CD4-positive, alpha-beta T cell treated with Interleukin-2 at 100 ng/mL for 4 hours (primary cell): ENCODE results near the gene SLC46A1.
A peak's percentile ranks its signal among the peaks of the same experiment; 100 is the strongest.

Experiments used
- DNase-seq: peaks from one replicate; pipeline ENCODE4 v3.0.0-alpha.2; 2020; ENCODE audit warnings: low spot score

SLC46A1 gene

DNA sequence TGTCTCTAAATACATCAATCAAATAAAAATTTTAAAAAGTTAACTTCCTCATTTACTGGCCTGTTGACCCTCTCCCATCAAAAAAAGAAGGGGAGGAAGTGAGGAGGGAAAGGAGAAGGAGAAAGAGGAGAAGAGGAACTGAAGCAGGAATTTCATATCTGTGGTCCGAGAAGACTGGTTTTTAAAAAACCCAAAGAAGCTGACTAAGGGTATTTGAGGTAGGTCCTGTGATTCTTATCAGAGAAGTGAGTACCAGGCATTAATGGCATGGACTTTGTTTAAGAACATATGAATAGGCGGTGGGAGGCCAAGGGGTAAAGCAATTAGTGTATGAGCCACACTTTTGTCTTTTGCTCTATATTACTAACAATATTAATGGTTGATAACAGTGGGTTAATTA lies 2.0 kb downstream of the SLC46A1 start:
- DNase-seq, result no peak

DNA sequence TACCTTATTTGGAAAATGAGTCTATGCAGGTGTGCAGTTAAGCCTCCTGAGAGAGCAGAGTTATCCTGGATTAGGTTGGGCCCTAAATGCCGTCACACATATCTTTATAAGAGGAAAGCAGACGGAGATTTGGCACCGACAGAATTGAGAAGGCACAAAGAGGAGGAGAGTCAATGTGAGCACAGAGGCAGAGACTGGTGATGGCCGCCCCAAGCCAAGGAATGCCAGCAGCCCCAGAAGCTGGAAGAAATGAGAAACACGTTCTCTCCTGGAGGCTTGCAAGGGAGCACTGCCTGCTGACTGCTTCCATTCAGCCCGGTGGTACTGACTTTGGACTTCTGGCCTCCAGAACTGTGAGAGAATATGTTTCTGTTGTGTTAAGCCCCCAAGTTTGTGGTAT lies 3.2 kb downstream of the SLC46A1 start:
- DNase-seq, result no peak

DNA sequence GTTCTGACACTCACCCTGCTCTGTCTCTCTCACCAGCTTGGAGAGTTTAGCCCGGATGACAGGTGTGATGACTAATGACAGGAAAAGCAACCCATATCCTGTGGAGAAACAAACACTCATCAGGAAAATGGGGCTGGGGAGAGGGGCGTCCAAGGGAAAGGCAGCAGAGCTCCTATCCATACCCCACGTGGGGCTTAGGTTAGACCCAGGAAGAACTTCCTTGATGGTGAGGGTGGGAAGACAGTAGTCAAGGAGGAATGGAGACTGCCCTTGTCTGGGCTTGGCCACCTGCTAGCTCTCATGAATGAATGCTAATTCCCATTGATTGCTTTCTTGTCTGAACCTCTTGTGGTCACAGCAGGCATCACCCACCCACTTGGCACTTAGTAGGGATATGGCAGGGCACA lies 3.8 kb downstream of the SLC46A1 start:
- no peak for DNase-seq

- DNase-seq, result no peak
These were observed 6.2 kb downstream of the SLC46A1 start for GRCh38 chr17:28399808-28400207.

- no peak for DNase-seq
These were observed 7.6 kb downstream of the SLC46A1 start for GRCh38 chr17:28398280-28398981.

GRCh38 chr17:28397687-28398279 lies 8.2 kb downstream of the SLC46A1 start:
- DNase-seq, result no peak

GRCh38 chr17:28397275-28397674 lies 8.7 kb downstream of the SLC46A1 start:
- DNase-seq, result no peak

GRCh38 chr17:28396635-28397239 lies 9.3 kb downstream of the SLC46A1 start:
- DNase-seq, result no peak

DNA sequence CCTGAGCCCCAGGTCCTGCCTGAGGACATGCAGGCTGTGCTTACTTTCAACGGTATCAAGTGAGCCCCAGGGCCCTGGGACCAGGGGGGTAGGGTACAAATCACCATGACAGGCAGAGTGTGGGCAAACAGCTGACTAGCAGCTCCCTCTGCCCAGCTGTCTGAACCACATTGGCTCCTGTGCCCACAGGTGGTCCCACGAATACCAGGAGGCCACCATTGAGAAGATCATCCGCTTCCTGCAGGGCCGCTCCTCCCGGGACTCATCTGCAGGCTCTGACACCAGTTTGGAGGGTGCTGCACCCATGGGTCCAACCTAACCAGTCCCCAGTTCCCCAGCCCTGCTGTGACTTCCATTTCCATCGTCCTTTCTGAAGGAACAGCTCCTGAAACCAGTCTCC lies 10.0 kb downstream of the SLC46A1 start:
- DNase-seq, result no peak

DNA sequence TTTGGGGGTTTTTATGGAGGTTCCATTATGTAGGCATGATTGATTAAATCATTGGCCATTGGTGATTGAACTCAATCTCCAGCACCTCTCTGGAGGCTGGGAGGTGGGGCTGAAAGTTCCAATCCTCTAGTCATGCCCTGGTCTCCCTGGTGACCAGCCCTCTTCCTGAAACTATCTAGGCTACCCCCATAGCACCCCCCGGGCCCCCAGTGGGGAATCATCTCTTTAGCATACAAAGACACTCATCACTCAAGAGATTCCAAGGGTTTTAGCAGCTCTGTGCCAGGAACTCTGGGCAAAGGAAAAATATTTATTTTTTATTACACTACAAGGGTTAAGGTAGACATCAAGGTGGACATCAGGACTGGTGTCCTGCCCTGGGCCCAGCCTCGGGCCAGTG lies 10.6 kb downstream of the SLC46A1 start:
- DNase-seq, result no peak

GRCh38 chr17:28394337-28395116 lies 11.5 kb downstream of the SLC46A1 start:
- no peak for DNase-seq

GRCh38 chr17:28392491-28392890 lies 13.5 kb downstream of the SLC46A1 start:
- DNase-seq, result no peak

GRCh38 chr17:28391401-28391800 lies 14.6 kb downstream of the SLC46A1 start:
- DNase-seq, result no peak

GRCh38 chr17:28390984-28391383 lies 15.0 kb downstream of the SLC46A1 start:
- DNase-seq, result no peak

GRCh38 chr17:28390563-28390962 lies 15.4 kb downstream of the SLC46A1 start:
- DNase-seq, result no peak

GRCh38 chr17:28390141-28390540 lies 15.9 kb downstream of the SLC46A1 start:
- no peak for DNase-seq

- DNase-seq, result no peak
These were observed 17.9 kb downstream of the SLC46A1 start for GRCh38 chr17:28388106-28388505.

GRCh38 chr17:28386391-28386790 lies 19.6 kb downstream of the SLC46A1 start:
- no peak for DNase-seq

DNA sequence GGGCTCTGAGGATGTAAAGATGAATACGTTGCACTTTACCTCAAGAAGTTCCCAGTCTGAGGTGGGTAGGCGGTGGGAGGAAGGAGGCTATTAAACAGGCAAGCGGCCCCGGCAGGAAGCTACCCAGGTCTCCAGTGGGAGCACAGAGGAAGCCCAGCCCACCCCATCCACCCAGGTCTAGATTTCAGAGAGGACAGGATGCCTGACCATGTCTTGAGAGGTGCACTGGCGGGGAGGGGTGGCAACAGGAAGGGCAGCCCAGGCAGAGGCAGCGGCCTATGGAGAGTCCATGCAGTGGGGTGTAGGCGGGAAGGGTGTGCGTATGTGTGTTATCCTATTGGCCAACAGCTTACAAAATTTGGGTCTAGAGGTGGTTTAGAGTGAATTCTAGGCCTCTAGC lies 20.6 kb downstream of the SLC46A1 start:
- no peak for DNase-seq

DNA sequence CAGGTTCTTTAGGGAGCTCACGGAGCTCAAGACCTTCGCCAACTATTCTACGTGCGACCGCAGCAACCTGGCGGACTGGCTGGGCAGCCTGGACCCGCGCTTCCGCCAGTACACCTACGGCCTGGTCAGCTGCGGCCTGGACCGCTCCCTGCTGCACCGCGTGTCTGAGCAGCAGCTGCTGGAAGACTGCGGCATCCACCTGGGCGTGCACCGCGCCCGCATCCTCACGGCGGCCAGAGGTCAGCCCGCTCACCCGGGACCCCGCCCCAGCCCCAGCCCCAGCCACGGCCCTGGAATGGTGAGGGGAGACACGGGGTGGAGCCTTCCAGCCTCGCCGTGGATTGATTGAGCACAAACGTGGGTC lies 21.0 kb downstream of the SLC46A1 start:
- no peak for DNase-seq

GRCh38 chr17:28384281-28385036 lies 21.6 kb downstream of the SLC46A1 start:
- DNase-seq, result peak; percentile 58

- DNase-seq, result no peak
These were observed 24.7 kb downstream of the SLC46A1 start for GRCh38 chr17:28381141-28381825.
